ENCODE data around the gene NOX3.

NOX3 gene

GRCh38 chr6:155436981-155437749 lies 18.5 kb downstream of the NOX3 start:
- in situ Hi-C loops (cut with HindIII; ENCODE audit: low sequenced_read_pairs), result no loop called here

GRCh38 chr6:155434829-155435423 lies 20.7 kb downstream of the NOX3 start:
- in situ Hi-C loops (cut with HindIII; ENCODE audit: low sequenced_read_pairs), result no loop called here

- in situ Hi-C loops (cut with HindIII; ENCODE audit: low sequenced_read_pairs), result no loop called here
Observed at GRCh38 chr6:155434096-155434495, 21.5 kb downstream of the NOX3 start.

GRCh38 chr6:155432293-155432692 lies 23.3 kb downstream of the NOX3 start:
- in situ Hi-C loops (cut with HindIII; ENCODE audit: low sequenced_read_pairs), result no loop called here

GRCh38 chr6:155429321-155429893 lies 26.2 kb downstream of the NOX3 start:
- in situ Hi-C loops (cut with HindIII; ENCODE audit: low sequenced_read_pairs), result no loop called here

- in situ Hi-C loops (cut with HindIII; ENCODE audit: low sequenced_read_pairs), result no loop called here
Observed at GRCh38 chr6:155426408-155426945, 29.2 kb downstream of the NOX3 start.

GRCh38 chr6:155424181-155424580 lies 31.5 kb downstream of the NOX3 start:
- in situ Hi-C loops (cut with HindIII; ENCODE audit: low sequenced_read_pairs), result no loop called here

GRCh38 chr6:155422635-155423034 lies 33.0 kb downstream of the NOX3 start:
- in situ Hi-C loops (cut with HindIII; ENCODE audit: low sequenced_read_pairs), result no loop called here

GRCh38 chr6:155420492-155420891 lies 35.1 kb downstream of the NOX3 start:
- in situ Hi-C loops (cut with HindIII; ENCODE audit: low sequenced_read_pairs), result no loop called here

- in situ Hi-C loops (cut with HindIII; ENCODE audit: low sequenced_read_pairs), result no loop called here
Observed at GRCh38 chr6:155419161-155419560, 36.5 kb downstream of the NOX3 start.

- in situ Hi-C loops (cut with HindIII; ENCODE audit: low sequenced_read_pairs), result no loop called here
Observed at GRCh38 chr6:155418017-155418761, 37.5 kb downstream of the NOX3 start.

- in situ Hi-C loops (cut with HindIII; ENCODE audit: low sequenced_read_pairs), result no loop called here
Observed at GRCh38 chr6:155417454-155417853, 38.2 kb downstream of the NOX3 start.

GRCh38 chr6:155415953-155416352 lies 39.7 kb downstream of the NOX3 start:
- in situ Hi-C loops (cut with HindIII; ENCODE audit: low sequenced_read_pairs), result no loop called here

GRCh38 chr6:155414049-155414448 lies 41.6 kb downstream of the NOX3 start:
- in situ Hi-C loops (cut with HindIII; ENCODE audit: low sequenced_read_pairs), result no loop called here

GRCh38 chr6:155412335-155412734 lies 43.3 kb downstream of the NOX3 start:
- in situ Hi-C loops (cut with HindIII; ENCODE audit: low sequenced_read_pairs), result no loop called here

- in situ Hi-C loops (cut with HindIII; ENCODE audit: low sequenced_read_pairs), result no loop called here
Observed at GRCh38 chr6:155411154-155412052, 44.2 kb downstream of the NOX3 start.

GRCh38 chr6:155409391-155409790 lies 46.2 kb downstream of the NOX3 start:
- in situ Hi-C loops (cut with HindIII; ENCODE audit: low sequenced_read_pairs), result no loop called here

- in situ Hi-C loops (cut with HindIII; ENCODE audit: low sequenced_read_pairs), result no loop called here
Observed at GRCh38 chr6:155408981-155409380, 46.7 kb downstream of the NOX3 start.

- in situ Hi-C loops (cut with HindIII; ENCODE audit: low sequenced_read_pairs), result no loop called here
Observed at GRCh38 chr6:155408231-155408630, 47.4 kb downstream of the NOX3 start.

GRCh38 chr6:155406801-155407200 lies 48.8 kb downstream of the NOX3 start:
- in situ Hi-C loops (cut with HindIII; ENCODE audit: low sequenced_read_pairs), result no loop called here
